Right lobe of liver (tissue), 6 donors: ENCODE results near the gene GRK1. TPM values are rescaled to one million over a fixed set of nuclear protein-coding genes. Genes with fewer than 3 reads are reported as not detected.

Source experiments
- ATAC-seq, 4 donors: fragments of 200-7000 bp; cut with Tn5 transposase; one replicate each; pipeline ENCODE4 v1.9.1; 2020; ENCODE audit warnings: mild to moderate bottlenecking in 4 of 4, moderate library complexity in 4 of 4
- DNase-seq, 3 donors: peaks; one replicate each; pipeline ENCODE4 v3.0.0-alpha.2; 2020
- H3K27ac ChIP-seq, 3 donors: fragments of 200-600 bp; one replicate each; pipeline ENCODE4 v1.8.0; 2022
- H3K27me3 ChIP-seq, 2 donors: fragments of 200-600 bp; one replicate each; pipeline ENCODE4 v1.8.0; 2022
- H3K36me3 ChIP-seq, 4 donors: fragments of 200-600 bp; sonication (generic) in 1 of 4; one replicate each; pipeline versions ENCODE4 v1.5.1 to v1.8.0; 2017 to 2022; ENCODE audit warnings: control low read depth in 1 of 4
- H3K4me1 ChIP-seq, 4 donors: fragments of 200-600 bp; sonication (generic) in 1 of 4; one replicate each; pipeline versions ENCODE4 v1.5.1 to v1.8.0; 2017 to 2022; ENCODE audit warnings: control low read depth in 1 of 4
- H3K4me3 ChIP-seq, 3 donors: fragments of 200-600 bp; one replicate each; pipeline ENCODE4 v1.8.0; 2022
- H3K9me3 ChIP-seq, 4 donors: fragments of 200-600 bp; sonication (generic) in 1 of 4; one replicate each; pipeline versions ENCODE4 v1.5.1 to v1.8.0; 2017 to 2022; ENCODE audit warnings: control low read depth in 1 of 4
- CTCF ChIP-seq, 4 donors: fragments of 200-600 bp in 3 of 4; fragments of 450-650 bp in 1 of 4; IDR thresholded peaks; one replicate each; pipeline versions ENCODE4 v1.5.1 to v1.8.0; 2016 to 2022; ENCODE audit warnings: antibody characterized with exemption in 4 of 4, mild to moderate bottlenecking in 2 of 4
- POLR2A ChIP-seq: fragments of 450-650 bp; IDR thresholded peaks from one replicate; pipeline ENCODE4 v1.6.1; 2017; ENCODE audit warnings: antibody characterized with exemption, mild to moderate bottlenecking
- WGBS: methylation state at CpG from one replicate; pipeline ENCODE4 v1.1.6; 2018; ENCODE audit warnings: low coverage, low lambda C conversion rate; ENCODE audit not compliant: insufficient coverage; ENCODE audit errors: missing lambda C conversion rate; 5-methylcytosine and 5-hydroxymethylcytosine counted together
- intact Hi-C, 2 donors: fragments of 100-400 bp; cut with DNase I; formaldehyde crosslinking; loops; one replicate each; pipeline versions ENCODE4 v1.11.2 to v1.14.1; 2022
- total RNA-seq, 6 experiments: library from RNA; depleted of rRNA in 2 of 6; stranded (reverse); fragments of >200 nt in 2 of 6; fragmentation: NEBNext Ultra II Directional in 3 of 6; extraction: Animal tissue kit (Norgen Biotek cat#: 25700) in 3 of 6; gene quantifications; one replicate each; pipeline versions ENCODE4 v1.1.0 to v1.2.4, GENCODE V29; 2016 to 2023
- donor health status: DM: no; HTN: yes; CAD: no.
- donor health status: DM: no; HTN: no; CAD: no.
- donor health status: DM: no; HTN: no; CAD: no.
- donor health status: DM: no; HTN: yes; CAD: no.
- donor health status: DM: no; HTN: yes; CAD: no.

Gene GRK1
- total RNA-seq, 6 experiments from 2014 or later = not detected

DNA sequence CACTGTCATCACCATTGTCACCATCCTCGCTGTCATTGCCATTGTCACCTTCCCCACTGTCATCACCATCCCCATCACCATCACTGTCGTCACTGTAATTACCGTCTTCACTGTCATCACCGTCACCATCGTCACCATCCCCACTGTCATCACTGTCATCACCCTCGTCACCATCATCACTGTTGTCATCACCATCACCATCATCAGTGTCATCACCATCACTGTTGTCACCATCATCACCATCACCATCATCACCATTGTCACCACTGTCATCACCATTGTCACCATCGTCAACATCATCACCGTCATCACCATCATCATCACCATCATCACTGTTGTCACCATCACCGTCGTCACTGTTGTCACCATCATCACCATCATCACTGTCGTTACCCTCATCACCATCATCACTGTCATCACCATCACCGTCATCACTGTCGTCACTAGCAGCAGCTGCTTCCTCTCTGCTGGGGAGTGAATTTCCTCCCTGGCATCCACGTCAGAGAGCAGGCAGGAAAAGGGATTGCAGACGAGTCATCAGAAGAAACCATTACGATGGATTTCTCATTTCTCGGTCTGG, 119.3 kb downstream of the GRK1 start:
- Histone ChIP-seq H3K27me3 (no peaks in the 10 kb centered on the region), H3K9me3 (no peaks in the 10 kb centered on the region), H3K4me3 (no peak overlapping the region), H3K4me1 (no peaks in the 10 kb centered on the region), H3K27ac (no peak overlapping the region), H3K36me3 (no peaks in the 10 kb centered on the region)
- DNase-seq (no peak), ATAC-seq (no peak)
- intact Hi-C loops = no loop called here
- 79% methylated on average over 17 of the region's 17 CpGs for WGBS
- TF ChIP-seq POLR2A (no peak), CTCF (IDR thresholded peaks at IDR 0.05) (no peak)

Other genes with a start within 250 kb of the GRK1 start
- 1 to 10 TPM in 4 of 6 experiments, under 1 TPM in 2; 0.37 to 1.7 (median 1.1) TPM for gene ADPRHL1, start 213.7 kb upstream of the GRK1 start, total RNA-seq
- 10 to 100 TPM in 3 of 6 experiments, 1 to 10 TPM in 3; 6.1 to 11.7 (median 9.3) TPM for gene DCUN1D2, start 176.5 kb upstream of the GRK1 start, total RNA-seq
- 10 to 100 TPM; 21.7 to 26.9 (median 25.1) TPM for gene TFDP1, start 82.5 kb upstream of the GRK1 start, total RNA-seq
- not detected for gene ATP4B, start 9.0 kb upstream of the GRK1 start, total RNA-seq
- 10 to 100 TPM in 1 of 6 experiments, 1 to 10 TPM in 5; 2.5 to 10.4 (median 6.2) TPM for gene TMEM255B, start 92.0 kb downstream of the GRK1 start, total RNA-seq
- gene GAS6, start 196.9 kb downstream of the GRK1 start, total RNA-seq = 10 to 100 TPM; 11.9 to 48.5 (median 27.2) TPM